NCI-H460 (cell line): ENCODE data around the gene CEP85. TPM values are rescaled to one million over a fixed set of nuclear protein-coding genes. Genes with fewer than 3 reads are reported as not detected.
"Not testable (repeated sequence)": the region's sequence is repeated elsewhere in the genome, so short reads cannot be mapped to it uniquely, and the experiment has no call there.

Experiments used
- DNase-seq: peaks from one replicate; pipeline ENCODE4 v3.0.0-alpha.2; 2016; ENCODE audit warnings: low read depth; ENCODE audit errors: extremely low read depth
- total RNA-seq: library from RNA; depleted of rRNA; stranded (reverse); fragments of >200 nt; shearing (Covaris generic); gene quantifications from 2 replicates; pipeline ENCODE4 v1.2.3, GENCODE V29; 2014

CEP85 gene
- total RNA-seq, 1 experiment from 2014 or later = 36.8 TPM

GRCh38 chr1:26288311-26288941 is 54.4 kb downstream of the CEP85 start:
- no peak for DNase-seq

- DNase-seq = no peak
These were observed 55.4 kb downstream of the CEP85 start for GRCh38 chr1:26289158-26290059.

- DNase-seq = no peak
These were observed 56.3 kb downstream of the CEP85 start for GRCh38 chr1:26290122-26290881.

- DNase-seq = no peak
These were observed 56.9 kb downstream of the CEP85 start for GRCh38 chr1:26290882-26291261.

- no peak for DNase-seq
These were observed 57.4 kb downstream of the CEP85 start for GRCh38 chr1:26291433-26291832.

- no peak for DNase-seq
These were observed 57.9 kb downstream of the CEP85 start for GRCh38 chr1:26291939-26292338.

- DNase-seq = not testable (repeated sequence)
These were observed 58.7 kb downstream of the CEP85 start for GRCh38 chr1:26292735-26293134.

- DNase-seq = no peak
These were observed 60.0 kb downstream of the CEP85 start for GRCh38 chr1:26293911-26294463.

GRCh38 chr1:26295194-26296138 is 61.5 kb downstream of the CEP85 start:
- no peak for DNase-seq

GRCh38 chr1:26296340-26297056 is 62.5 kb downstream of the CEP85 start:
- DNase-seq = no peak

GRCh38 chr1:26297057-26297790 is 63.2 kb downstream of the CEP85 start:
- DNase-seq = no peak

GRCh38 chr1:26297791-26298124 is 63.8 kb downstream of the CEP85 start:
- DNase-seq = no peak

GRCh38 chr1:26300578-26301275 is 66.7 kb downstream of the CEP85 start:
- no peak for DNase-seq

- DNase-seq = no peak
These were observed 68.9 kb downstream of the CEP85 start for GRCh38 chr1:26302733-26303405.

- DNase-seq = no peak
These were observed 71.8 kb downstream of the CEP85 start for GRCh38 chr1:26305667-26306289.

- peak; percentile 92 for DNase-seq
These were observed 72.6 kb downstream of the CEP85 start, which contains the start of gene UBXN11 for GRCh38 chr1:26306290-26307229. UBXN11 (minus strand) TSS chr1:26306636; CDS start chr1:26302883, 3,753 bp downstream.
